Ammon's horn (tissue), 1 donor: ENCODE results near the gene SCN3A.

ENCODE experiments used
- DNase-seq: peaks from one replicate; pipeline ENCODE4 v3.0.0-alpha.2; 2016; ENCODE audit warnings: low spot score

SCN3A gene

GRCh38 chr2:165203689-165204559, at the start of gene SCN3A:
TSS of gene SCN3A (minus strand) at chr2:165204050. CDS start at chr2:165176394, 27,656 bp downstream.
- peak; percentile 59 for DNase-seq

GRCh38 chr2:165253178-165253577, 49.3 kb upstream of the SCN3A start:
- no peak for DNase-seq

- DNase-seq, result no peak
These were observed 47.5 kb upstream of the SCN3A start for GRCh38 chr2:165251366-165251765.

GRCh38 chr2:165248238-165248637, 44.4 kb upstream of the SCN3A start:
- DNase-seq, result no peak

- DNase-seq, result no peak
These were observed 41.4 kb upstream of the SCN3A start for GRCh38 chr2:165245081-165245793.

GRCh38 chr2:165240916-165241315, 37.1 kb upstream of the SCN3A start:
- DNase-seq, result no peak

DNA sequence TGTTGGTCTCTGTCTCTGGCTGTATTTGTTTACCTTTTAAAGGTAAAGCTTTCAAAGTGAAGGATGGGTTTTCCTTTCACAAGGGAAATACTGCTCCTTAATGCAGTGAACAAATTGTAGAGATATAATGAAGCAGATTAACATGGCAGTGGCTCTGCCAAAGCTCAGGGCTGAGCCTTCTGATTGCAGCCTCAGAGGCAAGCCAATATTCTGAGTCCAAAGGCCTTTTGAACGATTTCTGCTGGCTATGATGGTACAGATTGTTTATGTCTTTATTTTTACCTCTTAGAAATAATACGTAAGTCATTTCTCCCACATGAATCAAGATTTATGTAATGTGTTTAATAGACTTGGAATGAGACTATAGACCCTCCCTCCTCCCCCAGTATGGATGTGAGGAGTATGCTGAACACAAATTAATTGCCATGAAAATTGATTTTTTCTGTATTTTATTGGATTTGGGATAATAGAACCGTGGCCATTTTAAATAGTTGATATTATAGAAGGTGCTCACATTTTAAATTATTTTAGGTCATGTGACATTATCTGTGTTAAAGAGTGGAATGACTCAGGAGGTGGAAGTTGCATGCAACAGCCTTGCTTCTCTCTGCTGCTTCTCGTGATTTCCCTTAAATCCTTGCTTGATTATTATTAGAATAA, 36.1 kb upstream of the SCN3A start:
- peak; percentile 13 for DNase-seq

DNA sequence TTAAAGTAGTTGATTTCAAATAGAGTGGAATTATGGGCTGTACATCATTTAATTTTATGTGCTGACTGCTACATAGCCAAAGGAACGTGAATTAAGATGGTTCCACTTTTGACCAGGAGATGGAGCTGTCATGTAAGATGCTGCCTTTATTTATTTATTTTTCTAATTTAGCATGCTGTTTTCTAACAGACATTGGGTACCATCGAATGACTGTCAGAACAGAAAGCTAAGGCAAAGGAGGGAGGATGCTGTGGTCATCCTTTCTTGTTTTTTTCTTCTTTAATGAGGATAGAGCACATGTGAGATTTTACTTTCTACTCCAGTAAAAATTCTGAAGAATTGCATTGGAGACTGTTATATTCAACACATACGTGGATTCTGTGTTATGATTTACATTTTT, 35.4 kb upstream of the SCN3A start, which contains the start of gene SCN2A:
SCN2A (plus strand) TSS at position 185 of the 400 bp plus-strand sequence. CDS start 56,410 bp downstream, outside the sequence.
- peak; percentile 86 for DNase-seq

- DNase-seq, result no peak
These were observed 34.4 kb upstream of the SCN3A start for GRCh38 chr2:165238295-165238694.

DNA sequence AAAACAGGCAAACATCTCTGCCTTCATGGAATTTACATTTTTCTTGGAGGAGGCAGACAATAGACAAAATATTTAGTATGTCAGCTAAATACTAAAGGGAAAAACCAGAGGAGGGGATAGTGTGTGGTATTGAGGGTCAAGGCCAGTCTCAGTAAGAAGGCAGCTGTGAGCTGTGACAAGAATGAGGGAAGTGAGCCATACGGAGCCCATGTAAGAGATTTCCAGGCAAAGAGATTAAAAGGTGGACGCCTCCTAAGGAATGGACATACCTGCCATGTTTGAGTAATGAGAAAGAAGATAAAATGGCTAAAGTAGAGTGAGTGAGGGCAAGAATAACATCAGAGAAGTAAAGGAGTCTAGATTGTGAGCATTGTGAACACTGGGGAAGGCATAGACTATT, 33.2 kb upstream of the SCN3A start:
- DNase-seq, result no peak

- DNase-seq, result peak; percentile 28
These were observed 23.7 kb upstream of the SCN3A start for GRCh38 chr2:165227571-165227970.

DNA sequence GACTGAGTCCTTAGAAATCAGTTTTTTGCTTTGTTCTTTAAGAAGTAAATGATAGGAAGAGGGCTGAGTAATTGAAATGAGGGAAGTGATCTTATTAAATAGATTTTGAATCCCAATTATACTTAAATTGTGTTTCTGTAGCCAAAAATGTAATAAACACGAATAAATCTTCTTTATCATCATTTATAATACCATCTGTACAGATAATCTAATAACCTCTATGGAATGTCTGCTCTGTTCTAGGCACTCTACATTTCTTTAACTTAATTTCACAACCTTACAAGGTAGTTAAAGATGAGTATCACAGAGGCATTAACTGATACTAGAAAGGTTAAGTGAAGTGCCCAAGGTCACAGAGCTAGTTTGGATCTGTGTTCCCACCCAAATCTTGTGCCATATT, 21.1 kb upstream of the SCN3A start:
- no peak for DNase-seq

GRCh38 chr2:165219481-165219880, 15.6 kb upstream of the SCN3A start:
- DNase-seq, result no peak

DNA sequence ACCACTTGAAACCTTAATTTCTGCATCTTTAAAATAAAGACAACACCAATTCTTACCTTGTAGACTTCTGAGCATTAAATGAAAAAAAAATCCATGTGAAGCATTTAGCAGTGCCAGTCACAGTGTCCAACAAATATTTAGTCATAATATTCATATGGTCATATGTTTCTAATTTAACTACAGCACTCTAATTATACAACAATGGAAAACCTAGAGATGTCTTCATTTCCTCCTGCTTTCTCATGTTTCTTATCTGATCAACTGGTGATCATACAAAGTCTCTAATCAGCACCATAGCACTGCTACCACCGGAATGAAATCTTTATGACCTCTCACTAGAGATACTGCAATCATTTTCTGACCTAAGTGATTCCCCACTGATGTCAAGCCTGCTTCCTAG, 10.2 kb upstream of the SCN3A start:
- no peak for DNase-seq

GRCh38 chr2:165208094-165208493, 4.2 kb upstream of the SCN3A start:
- no peak for DNase-seq

DNA sequence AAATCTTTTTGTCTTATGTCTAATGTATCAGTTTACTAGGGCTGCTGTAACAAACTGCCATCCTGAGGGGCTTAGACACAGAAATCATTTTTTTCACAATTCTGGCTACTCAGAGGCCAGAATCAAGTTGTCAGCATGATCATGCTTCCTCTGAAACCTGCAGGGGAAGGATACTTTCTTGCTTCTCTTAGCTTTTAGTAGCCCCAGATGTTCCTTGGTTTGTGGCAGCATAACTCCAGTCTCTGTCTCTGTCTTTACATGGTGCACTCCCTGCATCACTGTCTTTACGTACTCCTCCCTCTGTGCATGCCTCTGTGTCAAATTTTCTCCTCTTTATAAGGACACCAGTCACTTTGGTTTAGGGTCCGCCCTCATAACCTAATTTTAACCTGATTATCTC, 2.0 kb upstream of the SCN3A start:
- DNase-seq, result no peak

- DNase-seq, result no peak
These were observed 1.6 kb downstream of the SCN3A start for GRCh38 chr2:165202239-165202638.

DNA sequence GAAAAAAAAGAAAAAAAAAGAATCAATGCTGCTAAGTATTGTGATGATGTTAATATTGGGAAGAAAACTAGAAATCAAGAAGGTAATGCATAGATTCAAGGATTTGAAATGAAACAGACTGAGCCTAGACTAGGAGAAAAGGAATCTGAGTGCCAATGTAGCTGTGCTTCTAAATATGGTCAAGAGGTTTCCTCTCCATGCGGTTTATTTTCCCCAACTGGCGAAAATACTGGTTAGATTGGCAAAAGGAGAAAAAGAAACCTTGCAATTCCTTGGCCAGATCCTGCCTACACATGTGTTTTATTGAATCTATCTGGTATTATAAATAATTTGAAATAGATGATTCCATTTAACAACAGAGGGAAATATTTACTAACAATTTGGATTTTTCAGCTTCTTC, 5.7 kb downstream of the SCN3A start:
- DNase-seq, result no peak

DNA sequence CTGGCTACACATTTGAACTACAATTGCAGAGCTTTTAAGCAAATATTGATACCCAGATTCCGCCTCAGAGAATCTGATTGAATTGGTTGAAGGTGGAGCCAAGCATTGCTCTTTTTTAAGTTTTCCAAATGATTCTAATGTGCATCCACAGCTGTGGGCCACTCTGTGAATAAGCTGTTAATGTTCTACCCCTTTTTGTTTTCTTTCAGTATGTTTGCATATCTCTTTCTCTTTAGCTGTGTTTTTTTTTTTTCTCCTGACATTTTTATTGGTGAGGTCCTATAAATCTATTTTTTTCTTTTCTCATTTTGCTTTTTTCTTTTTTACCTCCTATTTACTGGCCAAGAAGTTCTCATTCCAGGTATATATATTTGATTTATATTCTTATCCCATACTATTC, 6.5 kb downstream of the SCN3A start:
- no peak for DNase-seq

- DNase-seq, result no peak
These were observed 7.4 kb downstream of the SCN3A start for GRCh38 chr2:165196411-165196810.

DNA sequence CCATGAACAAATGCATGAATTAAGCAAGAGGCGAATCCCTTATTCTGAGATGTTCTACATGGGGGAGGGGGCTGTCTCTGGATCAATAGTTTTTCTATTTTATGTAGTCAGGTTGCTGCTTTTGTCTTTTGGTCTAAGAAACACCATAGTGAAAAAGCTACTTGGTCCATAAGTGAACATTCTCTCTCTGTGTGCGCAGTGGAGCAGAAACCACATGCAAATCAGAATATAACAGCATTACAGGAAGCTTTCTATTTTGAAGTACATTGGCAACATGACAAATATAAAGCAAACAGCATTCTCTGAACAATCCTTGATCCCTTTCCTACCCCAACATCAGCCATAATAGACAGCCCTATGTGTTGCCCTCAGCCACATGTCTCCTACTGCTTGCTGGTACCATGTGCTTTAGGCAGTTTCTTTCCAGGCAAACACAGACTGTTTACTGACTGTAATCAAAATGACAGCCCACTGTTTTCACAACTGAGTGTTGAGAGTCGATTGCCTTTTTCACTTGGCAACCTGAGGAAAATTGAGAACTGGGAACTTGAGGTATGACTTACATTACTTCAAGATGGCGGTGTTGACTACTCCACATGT, 10.6 kb downstream of the SCN3A start:
- no peak for DNase-seq

GRCh38 chr2:165192729-165193128, 11.1 kb downstream of the SCN3A start:
- DNase-seq, result no peak
